ENCODE data around the gene ANGPTL4.
"Not testable (repeated sequence)": the region's sequence is repeated elsewhere in the genome, so short reads cannot be mapped to it uniquely, and the experiment has no call there.

The ANGPTL4 gene

GRCh38 chr19:8391198-8392016 lies 27.5 kb downstream of the ANGPTL4 start:
- DNase-seq, result no peak

GRCh38 chr19:8392017-8392591 lies 28.1 kb downstream of the ANGPTL4 start:
- DNase-seq, result no peak

DNA sequence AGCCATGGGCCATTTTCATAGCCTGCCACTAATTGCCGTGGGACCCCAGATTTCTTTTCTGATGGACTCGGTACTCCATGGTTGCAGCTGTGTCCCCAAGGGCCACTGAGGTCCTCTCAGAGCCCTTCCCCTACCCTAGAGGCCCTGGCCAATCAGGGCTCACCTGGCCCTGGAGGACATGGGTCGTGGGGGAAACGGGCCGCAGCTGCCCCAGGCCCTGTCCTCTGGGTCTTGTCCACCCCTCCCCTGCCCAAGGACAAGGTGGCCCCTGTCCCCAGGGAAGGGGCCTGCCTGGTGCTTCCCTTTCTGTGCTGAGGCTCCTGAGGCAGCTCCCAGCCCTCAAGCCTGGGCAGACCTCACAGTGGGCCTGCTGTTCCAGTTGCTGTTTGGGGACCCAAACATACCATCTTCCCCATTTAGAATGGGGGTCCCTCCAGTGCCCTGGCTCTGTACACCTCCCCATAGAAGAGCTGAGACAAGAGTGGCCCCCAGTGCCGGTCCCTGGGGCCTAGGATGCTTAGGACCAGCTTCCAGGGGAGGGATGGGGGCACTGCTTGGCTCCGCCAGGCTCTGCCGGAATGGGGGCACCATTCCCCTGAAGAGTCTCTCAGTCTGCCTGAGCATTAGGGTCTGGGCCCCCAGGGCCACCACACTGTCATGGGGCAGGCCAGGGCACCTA lies 29.4 kb downstream of the ANGPTL4 start:
- DNase-seq, result no peak

DNA sequence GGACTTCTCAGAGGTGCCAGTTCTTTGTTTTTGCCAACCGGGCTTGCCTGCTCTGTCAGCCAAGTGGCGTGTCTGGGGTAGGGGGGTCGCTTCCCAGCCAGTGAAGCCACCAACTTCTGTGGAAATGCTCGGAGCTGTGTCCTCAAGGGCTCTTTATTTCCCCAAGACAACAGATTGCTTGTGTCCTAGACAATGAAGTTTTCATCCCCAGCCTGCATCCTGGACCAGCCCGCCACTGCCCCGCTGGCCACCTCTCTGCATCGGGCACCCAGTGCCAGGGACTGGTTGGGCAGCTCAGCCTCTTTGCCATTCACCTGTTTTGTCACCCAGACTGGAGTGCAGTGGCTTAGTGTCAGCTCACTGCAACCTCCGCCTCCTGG lies 29.9 kb downstream of the ANGPTL4 start:
- no peak for DNase-seq

DNA sequence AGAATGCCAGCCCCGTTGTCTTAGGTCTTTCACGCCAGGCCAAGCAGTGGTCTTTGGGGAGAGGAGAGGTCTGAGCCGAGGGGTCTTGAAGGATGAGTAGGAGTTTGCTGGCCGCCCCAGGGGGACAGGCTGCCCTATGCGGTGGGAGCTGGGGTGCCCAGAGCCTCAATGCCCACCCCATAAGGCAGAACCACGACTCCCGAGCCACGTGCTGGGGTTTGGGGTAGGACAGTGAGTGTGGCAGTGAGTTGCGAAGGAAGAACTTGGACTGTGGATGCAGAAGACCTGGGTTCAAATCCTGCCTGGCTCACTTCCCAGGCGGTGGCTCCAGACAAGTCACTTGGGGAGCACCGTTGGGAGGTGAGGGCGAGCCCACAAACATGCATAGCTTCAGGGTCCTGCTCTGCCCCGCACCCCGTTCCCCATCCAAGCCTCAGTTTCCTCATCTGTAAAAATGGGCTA lies 31.7 kb downstream of the ANGPTL4 start:
- no peak for DNase-seq

GRCh38 chr19:8396185-8396562 lies 32.2 kb downstream of the ANGPTL4 start:
- no peak for DNase-seq

- DNase-seq, result peak; percentile 60
Observed at GRCh38 chr19:8396563-8397203, 32.7 kb downstream of the ANGPTL4 start.

GRCh38 chr19:8397271-8397670 lies 33.3 kb downstream of the ANGPTL4 start:
- no peak for DNase-seq

GRCh38 chr19:8397746-8398310 lies 33.9 kb downstream of the ANGPTL4 start:
- no peak for DNase-seq

DNA sequence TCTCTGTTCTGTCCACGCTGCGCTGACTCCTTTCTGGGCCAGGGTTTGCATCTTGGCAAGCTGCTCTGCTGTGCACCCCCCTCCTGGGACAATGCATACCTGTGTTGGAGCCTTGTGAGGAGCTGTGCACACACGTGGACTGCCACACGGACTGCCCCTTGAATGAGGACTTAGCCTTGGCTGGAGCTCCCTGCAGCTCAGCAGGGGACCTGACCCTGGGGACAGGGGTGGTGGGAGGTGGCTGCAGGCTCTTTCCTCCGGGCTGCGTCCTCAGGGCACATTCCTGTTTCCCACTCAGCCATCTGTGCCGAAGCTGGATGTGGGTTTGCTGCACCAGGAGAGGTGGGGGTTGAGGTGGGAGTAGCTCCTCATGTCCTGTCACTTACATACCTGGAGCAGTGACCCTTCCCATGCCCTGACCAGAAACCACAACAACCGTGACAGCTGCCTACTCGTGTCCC lies 34.4 kb downstream of the ANGPTL4 start:
- DNase-seq, result no peak

DNA sequence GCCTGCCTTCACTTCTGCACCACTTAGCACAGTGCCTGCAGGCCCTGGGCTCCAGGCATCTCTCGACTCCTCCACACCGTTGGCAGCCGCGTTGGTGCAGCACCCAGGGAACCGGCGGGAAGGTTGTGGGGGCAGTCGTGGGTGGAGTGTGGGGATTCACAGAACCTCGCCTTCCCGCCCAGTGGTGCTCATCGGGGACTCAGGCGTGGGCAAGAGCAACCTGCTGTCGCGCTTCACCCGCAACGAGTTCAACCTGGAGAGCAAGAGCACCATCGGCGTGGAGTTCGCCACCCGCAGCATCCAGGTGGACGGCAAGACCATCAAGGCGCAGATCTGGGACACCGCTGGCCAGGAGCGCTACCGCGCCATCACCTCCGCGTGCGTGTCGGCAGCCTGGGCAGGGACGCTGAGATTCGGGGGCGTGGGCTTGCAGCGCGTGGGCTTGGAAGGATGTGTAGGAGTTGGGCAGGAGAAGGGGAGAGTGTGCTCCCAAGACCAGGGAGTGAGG lies 35.8 kb downstream of the ANGPTL4 start:
- no peak for DNase-seq

DNA sequence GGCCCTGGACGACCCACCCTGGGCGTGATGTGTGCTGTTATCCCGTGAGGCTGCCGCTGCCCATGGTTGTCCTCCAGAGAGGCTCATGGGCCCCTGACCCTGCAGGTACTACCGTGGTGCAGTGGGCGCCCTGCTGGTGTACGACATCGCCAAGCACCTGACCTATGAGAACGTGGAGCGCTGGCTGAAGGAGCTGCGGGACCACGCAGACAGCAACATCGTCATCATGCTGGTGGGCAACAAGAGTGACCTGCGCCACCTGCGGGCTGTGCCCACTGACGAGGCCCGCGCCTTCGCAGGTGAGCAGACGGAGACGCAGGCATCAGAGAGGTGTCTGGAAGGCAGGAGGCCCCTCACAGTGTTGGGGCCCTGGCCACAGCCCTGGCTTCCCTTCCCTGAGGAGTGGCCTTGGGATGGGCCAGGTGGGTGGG lies 38.0 kb downstream of the ANGPTL4 start:
- DNase-seq, result no peak

DNA sequence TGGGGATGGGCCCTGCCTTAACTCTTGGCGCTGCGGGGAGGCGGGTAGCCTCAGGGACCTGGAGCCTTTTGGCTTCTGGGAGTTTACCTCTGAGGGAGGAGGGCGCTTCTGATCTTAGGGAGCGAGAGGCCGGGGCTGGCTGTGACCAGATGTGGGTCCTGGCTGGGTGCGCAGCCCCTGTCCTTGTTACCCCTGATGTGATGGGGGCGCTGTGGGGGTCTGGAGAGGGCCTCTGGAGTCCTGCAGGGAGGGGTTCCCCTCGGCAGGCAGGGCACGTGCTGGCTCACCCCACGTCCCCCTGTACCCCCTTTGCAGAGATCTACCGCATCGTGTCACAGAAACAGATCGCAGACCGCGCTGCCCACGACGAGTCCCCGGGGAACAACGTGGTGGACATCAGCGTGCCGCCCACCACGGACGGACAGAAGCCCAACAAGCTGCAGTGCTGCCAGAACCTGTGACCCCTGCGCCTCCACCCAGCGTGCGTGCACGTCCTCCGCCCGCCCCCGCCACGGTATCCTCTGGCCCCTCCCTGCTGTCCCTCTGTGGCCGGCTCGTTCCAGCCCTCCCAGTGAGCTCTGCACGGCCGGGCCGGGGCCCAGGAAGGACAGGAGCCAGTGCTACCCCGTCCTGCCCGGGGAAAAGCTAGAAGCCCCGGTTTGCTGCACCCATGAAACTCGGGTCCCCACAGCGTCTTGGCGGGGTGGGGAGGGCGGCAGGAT lies 39.3 kb downstream of the ANGPTL4 start:
- no peak for DNase-seq

- DNase-seq, result no peak
Observed at GRCh38 chr19:8403820-8404109, 39.8 kb downstream of the ANGPTL4 start.

- no peak for DNase-seq
Observed at GRCh38 chr19:8404391-8405151, 40.6 kb downstream of the ANGPTL4 start.

DNA sequence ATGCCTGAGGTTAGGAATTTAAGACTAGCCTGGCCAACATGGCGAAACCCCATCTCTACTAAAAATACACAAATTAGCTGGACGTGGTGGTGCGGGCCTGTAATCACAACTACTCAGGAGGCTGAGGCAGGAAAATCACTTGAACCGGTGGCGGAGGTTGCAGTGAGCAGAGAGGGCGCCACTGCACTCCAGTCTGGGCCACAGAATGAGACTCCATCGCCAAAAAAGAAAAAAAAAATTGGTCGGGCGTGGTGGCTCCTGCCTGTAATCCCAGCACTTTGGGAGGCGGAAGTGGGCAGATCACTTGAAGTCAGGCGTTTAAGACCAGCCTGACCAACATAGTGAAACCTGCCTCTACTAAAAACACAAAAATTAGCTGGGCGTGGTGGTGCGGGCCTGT lies 46.8 kb downstream of the ANGPTL4 start:
- not testable (repeated sequence) for DNase-seq

DNA sequence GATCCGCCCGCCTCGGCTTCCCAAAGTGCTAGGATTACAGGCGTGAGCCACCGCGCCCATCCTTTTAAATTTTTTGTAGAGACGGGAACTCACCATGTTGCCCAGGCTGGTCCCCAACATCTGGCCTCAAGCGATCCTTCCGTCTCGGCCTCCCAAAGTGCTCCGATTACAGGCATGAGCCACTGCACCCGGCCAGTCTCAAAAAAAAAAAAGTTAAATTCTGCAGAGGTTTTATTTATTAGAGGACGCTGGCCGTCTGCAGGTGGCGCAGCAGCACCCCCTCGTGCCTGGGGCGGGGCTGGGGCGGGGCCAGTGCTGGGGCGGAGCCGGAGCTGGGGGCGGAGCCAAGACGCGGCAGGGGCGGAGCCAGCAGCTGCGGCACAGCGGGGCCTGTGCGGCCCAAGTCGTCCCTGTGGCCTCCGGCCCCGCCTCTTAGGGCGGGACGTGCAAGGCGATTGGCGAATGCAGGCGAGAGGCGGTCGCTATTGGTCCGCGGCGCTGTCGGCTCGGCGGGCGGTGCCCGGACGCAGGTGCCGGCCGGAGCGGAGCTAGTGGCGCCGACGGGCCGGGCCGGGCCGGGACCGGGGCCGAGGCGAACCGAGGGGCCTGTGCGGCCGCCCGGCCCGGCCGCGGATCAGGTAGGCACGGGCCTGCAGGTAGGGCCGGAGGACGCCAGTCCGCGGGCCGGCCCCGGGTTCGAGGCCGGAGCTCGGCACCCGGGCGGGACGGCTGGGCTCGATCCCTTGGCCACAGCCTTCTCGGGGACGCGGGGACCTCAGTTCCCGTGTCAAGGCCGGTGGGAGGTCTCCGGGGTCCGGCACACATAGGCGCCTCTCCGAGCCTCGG lies 49.1 kb downstream of the ANGPTL4 start, which contains the start of gene MARCHF2:
Gene MARCHF2, plus strand, starts transcription at position 523 of the 846 bp plus-strand sequence. CDS start 8,536 bp downstream, outside the sequence.
- DNase-seq, result peak; percentile 91

GRCh38 chr19:8413629-8413995 lies 49.7 kb downstream of the ANGPTL4 start:
- no peak for DNase-seq

GRCh38 chr19:8416796-8417195 lies 52.8 kb downstream of the ANGPTL4 start:
- DNase-seq, result no peak

All from effector CD4-positive, alpha-beta T cell (primary cell).